ENCODE results near the gene ULK1.

DNA sequence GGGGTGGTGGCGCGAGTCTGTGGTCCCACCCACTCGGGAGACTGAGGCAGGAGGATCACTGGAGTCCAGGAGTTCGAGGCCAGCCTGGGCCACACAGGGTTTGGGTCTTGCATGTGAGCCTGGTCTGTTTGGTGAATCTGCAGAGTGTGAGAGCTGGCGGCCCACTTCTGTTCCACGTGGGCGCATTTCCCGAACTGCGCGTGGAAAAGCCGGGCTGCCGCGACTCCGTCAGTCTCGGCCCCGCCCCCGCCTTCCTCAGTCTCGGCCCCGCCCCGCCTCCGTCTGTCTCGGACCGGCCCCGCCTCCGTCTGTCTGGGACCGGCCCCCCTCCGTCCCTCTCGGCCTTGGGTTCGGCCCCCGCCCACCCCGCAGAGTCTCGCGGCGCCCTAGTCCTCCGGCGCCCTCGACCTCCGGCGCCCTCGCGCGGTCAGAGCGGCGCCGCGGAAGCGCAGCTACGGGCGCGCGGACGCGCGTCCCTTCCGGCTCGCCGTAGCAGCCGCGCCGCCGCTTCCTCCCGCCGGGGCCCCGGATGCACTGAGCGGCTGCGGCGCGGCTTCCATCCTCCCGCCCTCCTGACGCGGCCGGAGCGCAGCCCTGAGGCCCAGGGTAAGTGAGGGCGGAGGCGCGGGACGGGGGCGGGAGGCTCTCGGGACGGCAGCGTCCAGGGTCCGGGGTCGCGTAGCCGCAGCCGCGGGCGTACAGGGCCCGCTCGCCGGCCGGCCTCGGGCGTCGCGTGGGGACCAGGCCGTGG lies 55.2 kb downstream of the ULK1 start, which contains the start of gene EP400:
- TF ChIP-seq, protein P1, sequence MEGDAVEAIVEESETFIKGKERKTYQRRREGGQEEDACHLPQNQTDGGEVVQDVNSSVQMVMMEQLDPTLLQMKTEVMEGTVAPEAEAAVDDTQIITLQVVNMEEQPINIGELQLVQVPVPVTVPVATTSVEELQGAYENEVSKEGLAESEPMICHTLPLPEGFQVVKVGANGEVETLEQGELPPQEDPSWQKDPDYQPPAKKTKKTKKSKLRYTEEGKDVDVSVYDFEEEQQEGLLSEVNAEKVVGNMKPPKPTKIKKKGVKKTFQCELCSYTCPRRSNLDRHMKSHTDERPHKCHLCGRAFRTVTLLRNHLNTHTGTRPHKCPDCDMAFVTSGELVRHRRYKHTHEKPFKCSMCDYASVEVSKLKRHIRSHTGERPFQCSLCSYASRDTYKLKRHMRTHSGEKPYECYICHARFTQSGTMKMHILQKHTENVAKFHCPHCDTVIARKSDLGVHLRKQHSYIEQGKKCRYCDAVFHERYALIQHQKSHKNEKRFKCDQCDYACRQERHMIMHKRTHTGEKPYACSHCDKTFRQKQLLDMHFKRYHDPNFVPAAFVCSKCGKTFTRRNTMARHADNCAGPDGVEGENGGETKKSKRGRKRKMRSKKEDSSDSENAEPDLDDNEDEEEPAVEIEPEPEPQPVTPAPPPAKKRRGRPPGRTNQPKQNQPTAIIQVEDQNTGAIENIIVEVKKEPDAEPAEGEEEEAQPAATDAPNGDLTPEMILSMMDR (IDR thresholded peaks at IDR 0.05; ENCODE audit: low read depth, low read length, poor library complexity, severe bottlenecking), result peak; percentile 58
- no peak for TF ChIP-seq EZH2phosphoT487 (IDR thresholded peaks at IDR 0.05; ENCODE audit: borderline replicate concordance, low read length)
